Measurements from ENCODE around the gene DCANP1. TPM values are rescaled to one million over a fixed set of nuclear protein-coding genes. Genes with fewer than 3 reads are reported as not detected.

DCANP1 gene
- total RNA-seq, 1 experiment from 2014 or later = not detected

- H4K20me1 ChIP-seq (ENCODE audit: insufficient read depth) = no peaks in the 10 kb centered on the region
- H3K36me3 ChIP-seq (ENCODE audit: control insufficient read depth in 1 of 2, insufficient read depth in 2 of 2, low read length in 2 of 2) = no peaks in the 10 kb centered on the region
- H3K9me3 ChIP-seq (ENCODE audit: control insufficient read depth in 1 of 2, insufficient read depth in 1 of 2, low read depth in 1 of 2, low read length in 2 of 2) = no peaks in the 10 kb centered on the region
- H3K9ac ChIP-seq (ENCODE audit: low read length) = no peak overlapping the region
- ChIA-PET POLR2A (no interaction called here), RAD21 (ENCODE audit: low non-redundant PET in 1 of 2, low total read pairs in 2 of 2, uncharacterized antibody in 2 of 2, unreplicated experiment in 2 of 2) (no interaction called here), CTCF (interaction anchor here (0.9 kb wide), 1 partner anchor 15 kb away, joined by 3 read pairs; no protein-coding TSS in a partner anchor)
- intact Hi-C loops (cut with micrococcal nuclease) = no loop called here
- DNase-seq (ENCODE audit: low read depth, low spot score) = no peak
- H2AFZ ChIP-seq (ENCODE audit: low read depth, low read length, poor library complexity, severe bottlenecking) = no peak overlapping the region
- no peak for ATAC-seq
- H3K4me3 ChIP-seq (replicated peaks in 1 of 2; ENCODE audit: low read depth in 1 of 2, low read length in 2 of 2) = no peak overlapping the region
- H3K79me2 ChIP-seq (ENCODE audit: insufficient read depth, low read length) = no peaks in the 10 kb centered on the region
- H3K27me3 ChIP-seq (ENCODE audit: insufficient read depth, low read length) = no peaks in the 10 kb centered on the region
- no peaks in the 10 kb centered on the region for H3K9me2 ChIP-seq (ENCODE audit: insufficient read depth)
- no peak overlapping the region for H3K4me2 ChIP-seq (ENCODE audit: low read length)
- no TSS peak for BruUV-seq (replicated peaks)
- no peaks in the 10 kb centered on the region for H3K4me1 ChIP-seq (ENCODE audit: control insufficient read depth in 1 of 2, insufficient read depth in 2 of 2, low read length in 2 of 2)
- TF ChIP-seq SIN3A (IDR thresholded peaks at IDR 0.05; ENCODE audit: low read depth) (no peak), ATF3 (IDR thresholded peaks at IDR 0.05) (no peak), CTCF (IDR thresholded peaks at IDR 0.05 in 2 of 3, conservative IDR thresholded peaks at IDR 0.05 in 1 of 3; ENCODE audit: borderline replicate concordance in 1 of 3, insufficient read depth in 1 of 3, low read depth in 2 of 3, low read length in 2 of 3) (no peak), YY1 (IDR thresholded peaks at IDR 0.05; ENCODE audit: extremely low read depth, insufficient replicate concordance, low read depth, low read length) (no peak), EZH2 (IDR thresholded peaks at IDR 0.05) (no peak), RAD21 (IDR thresholded peaks at IDR 0.05; ENCODE audit: low read depth) (no peak), ZBTB33 (IDR thresholded peaks at IDR 0.05; ENCODE audit: extremely low read depth, insufficient replicate concordance, low read length) (no peak), SP1 (IDR thresholded peaks at IDR 0.05; ENCODE audit: low read depth) (no peak), TCF7L2 (IDR thresholded peaks at IDR 0.05; ENCODE audit: borderline replicate concordance, extremely low read depth, insufficient read depth, insufficient read length) (no peak), ZFX (IDR thresholded peaks at IDR 0.05) (no peak), SRF (IDR thresholded peaks at IDR 0.05; ENCODE audit: low read depth) (no peak)
- no peak overlapping the region for H3K27ac ChIP-seq (ENCODE audit: low read depth, low read length)
Measured at GRCh38 chr5:135481909-135482311, 34.8 kb upstream of the DCANP1 start.
